Measurements from ENCODE around the gene LTB4R.

LTB4R gene

GRCh38 chr14:24279301-24280186 lies 31.8 kb upstream of the LTB4R start:
- DNase-seq: peak; percentile 77

- no peak for DNase-seq
These were observed 30.4 kb upstream of the LTB4R start for GRCh38 chr14:24280797-24281460.

GRCh38 chr14:24281636-24282035 lies 29.7 kb upstream of the LTB4R start:
- no peak for DNase-seq

GRCh38 chr14:24282736-24283135 lies 28.6 kb upstream of the LTB4R start:
- DNase-seq: no peak

- no peak for DNase-seq
These were observed 27.4 kb upstream of the LTB4R start for GRCh38 chr14:24283796-24284460.

GRCh38 chr14:24284501-24285035 lies 26.7 kb upstream of the LTB4R start:
- no peak for DNase-seq

GRCh38 chr14:24285351-24285750 lies 26.0 kb upstream of the LTB4R start:
- no peak for DNase-seq

- no peak for DNase-seq
These were observed 24.3 kb upstream of the LTB4R start for GRCh38 chr14:24286996-24287395.

GRCh38 chr14:24289649-24290280 lies 21.5 kb upstream of the LTB4R start:
- no peak for DNase-seq

- no peak for DNase-seq
These were observed 20.6 kb upstream of the LTB4R start for GRCh38 chr14:24290746-24291145.

- no peak for DNase-seq
These were observed 19.7 kb upstream of the LTB4R start for GRCh38 chr14:24291446-24292117.

GRCh38 chr14:24292118-24292807 lies 19.0 kb upstream of the LTB4R start:
- no peak for DNase-seq

- no peak for DNase-seq
These were observed 17.8 kb upstream of the LTB4R start for GRCh38 chr14:24293525-24293924.

GRCh38 chr14:24296341-24297157 lies 14.8 kb upstream of the LTB4R start:
- peak; percentile 47 for DNase-seq

GRCh38 chr14:24297190-24297964 lies 13.9 kb upstream of the LTB4R start:
- DNase-seq: peak; percentile 22

- DNase-seq: peak; percentile 28
These were observed 12.4 kb upstream of the LTB4R start for GRCh38 chr14:24298892-24299254.

- DNase-seq: peak; percentile 91
These were observed 11.8 kb upstream of the LTB4R start, which contains the start of the genes DHRS1 and NOP9 for GRCh38 chr14:24299255-24300191. Gene DHRS1, minus strand, starts transcription at chr14:24299780. Its CDS starts 674 bp downstream, at chr14:24299106. Gene NOP9, plus strand, starts transcription at chr14:24299850. Its CDS starts 105 bp downstream, at chr14:24299955.

- DNase-seq: no peak
These were observed 10.8 kb upstream of the LTB4R start for GRCh38 chr14:24300326-24300980.
